Hematopoietic multipotent progenitor cell treated with erythropoietin and hydrocortisone succinate and interleukin-3 and kit ligand, for 6 days (in vitro differentiated cells): ENCODE results near the gene NTM.

ENCODE experiments used
- DNase-seq: peaks from one replicate; pipeline ENCODE4 v3.0.0-alpha.2; 2015

The NTM gene

DNA sequence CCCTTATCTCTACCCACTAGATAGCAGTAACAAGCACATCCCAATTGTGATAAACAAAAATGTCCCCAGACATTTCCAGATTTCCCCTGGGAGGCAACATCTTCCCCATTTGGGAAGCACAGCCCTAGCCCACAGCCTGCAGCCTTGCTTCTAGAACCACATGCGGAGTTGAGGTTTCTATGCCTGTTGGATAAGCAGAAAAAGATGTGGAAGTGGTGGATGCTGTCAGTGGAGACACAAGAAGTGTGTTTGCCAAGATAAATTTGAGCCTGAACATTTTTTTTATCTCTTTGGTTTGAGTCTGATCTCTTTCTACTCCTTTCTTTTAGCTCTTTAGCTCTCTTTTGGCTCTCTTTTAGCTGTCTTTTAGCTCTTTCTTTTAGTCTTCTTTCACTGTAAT, 884.5 kb downstream of the NTM start:
- no peak for DNase-seq

DNA sequence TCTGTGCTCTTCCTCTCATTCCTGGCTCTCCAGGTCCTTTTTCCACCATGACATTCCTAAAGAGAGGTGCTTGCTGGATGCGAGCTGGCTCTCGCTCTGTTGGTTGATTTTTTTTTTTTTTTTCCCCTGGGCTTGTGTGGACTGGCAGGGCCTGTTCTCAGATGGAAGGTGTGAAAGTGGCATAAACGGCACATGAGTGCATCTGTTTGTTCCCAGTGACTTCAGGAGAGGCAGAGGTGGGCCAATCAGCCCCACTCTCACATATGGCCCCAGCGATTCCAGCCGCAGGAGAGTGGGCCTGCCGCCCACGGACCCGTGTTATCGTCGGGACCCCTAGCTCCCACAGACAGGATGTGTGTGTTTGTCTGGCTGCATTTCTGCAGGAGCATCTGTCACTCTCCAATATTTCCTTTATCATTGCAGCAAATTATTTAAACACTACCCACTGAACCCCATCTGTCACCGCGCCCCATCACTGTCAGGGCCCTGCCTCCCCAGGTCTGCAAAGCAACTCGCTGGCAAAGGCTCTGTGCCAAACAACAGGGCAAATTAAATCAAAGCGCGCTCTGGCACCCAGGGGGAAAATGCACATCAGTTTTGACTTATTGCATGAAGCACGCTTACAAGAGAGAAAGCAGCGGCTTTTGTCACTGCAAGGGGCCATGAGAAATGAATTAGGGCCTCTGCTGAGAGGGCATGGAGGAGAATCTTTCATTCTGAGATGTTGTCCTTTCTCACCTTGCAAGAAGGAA, 886.3 kb downstream of the NTM start:
- DNase-seq = no peak

DNA sequence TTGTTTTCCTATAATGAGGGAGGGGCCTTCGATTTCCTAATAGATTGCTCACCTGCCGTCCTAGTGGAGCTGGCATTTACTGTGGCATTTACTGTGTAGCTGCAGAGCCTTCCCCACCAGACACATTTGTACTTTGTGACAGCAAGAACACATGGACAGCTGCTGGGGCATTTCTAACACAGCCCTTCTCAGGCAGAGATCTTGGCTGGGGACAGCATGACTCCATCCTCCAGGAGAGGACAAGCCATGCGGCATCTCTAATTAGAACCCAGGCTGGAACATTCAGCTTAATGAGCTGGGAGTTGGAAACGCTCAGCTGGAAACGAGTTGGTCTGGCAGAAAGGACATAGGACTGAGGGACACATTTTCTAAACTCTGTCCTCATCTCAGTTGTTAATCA, 887.5 kb downstream of the NTM start:
- DNase-seq = no peak

DNA sequence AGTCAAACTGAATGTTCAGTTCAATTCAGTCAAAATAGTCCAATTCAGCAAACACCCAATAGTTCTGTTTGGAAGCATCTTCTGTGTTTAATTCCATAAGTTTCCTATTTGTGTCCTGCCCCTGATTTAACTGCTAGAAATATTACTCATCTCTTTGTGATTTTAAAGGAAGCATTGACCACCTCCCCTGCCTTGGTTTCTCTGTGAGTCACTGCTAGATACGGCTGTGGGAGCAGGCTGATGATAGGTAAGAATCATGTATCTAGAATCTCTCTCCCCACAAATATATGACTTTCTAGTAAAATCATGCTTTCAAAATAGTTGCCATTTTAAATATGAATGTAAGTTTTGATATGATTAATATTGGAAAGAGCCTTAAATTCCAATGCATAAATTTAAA, 888.5 kb downstream of the NTM start:
- DNase-seq = no peak

DNA sequence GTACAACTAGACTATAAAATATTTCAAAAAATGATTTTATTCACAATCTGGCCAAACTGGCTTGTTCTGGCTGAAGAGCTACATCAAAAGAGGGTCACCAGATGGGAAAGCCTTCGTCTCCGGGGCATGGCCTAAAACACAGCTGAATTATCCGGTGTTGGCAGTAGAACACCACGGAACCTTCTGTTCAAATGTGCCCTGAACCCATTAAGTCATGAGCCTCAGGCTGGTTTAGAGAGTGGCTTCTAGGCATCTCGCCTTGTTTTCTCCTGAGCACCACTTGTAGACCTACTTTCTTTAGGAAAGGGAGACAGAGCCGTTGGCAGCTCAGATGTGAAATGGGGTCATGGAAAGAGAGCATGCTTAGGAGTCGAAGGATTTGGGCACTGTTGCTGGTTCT, 890.2 kb downstream of the NTM start:
- no peak for DNase-seq

DNA sequence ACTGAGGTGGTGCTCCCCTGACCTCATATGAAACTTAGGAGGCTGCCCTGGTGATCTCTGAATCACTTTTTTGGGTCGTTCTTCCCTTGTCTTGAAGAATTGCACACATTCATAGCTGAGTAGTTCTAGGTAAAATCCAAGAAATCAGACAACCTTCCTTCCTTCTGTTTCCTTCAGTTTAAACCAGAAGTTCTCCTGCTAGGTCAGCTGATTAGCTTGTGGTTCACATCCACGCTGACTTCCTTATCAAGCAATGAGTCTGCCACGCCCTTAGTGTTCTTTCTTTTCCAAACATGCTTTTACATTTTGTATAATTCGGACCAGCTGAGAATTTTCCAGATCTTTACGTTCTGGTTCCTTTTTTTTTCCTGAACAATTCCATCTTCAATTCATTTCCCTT, 892.8 kb downstream of the NTM start:
- peak; percentile 46 for DNase-seq

DNA sequence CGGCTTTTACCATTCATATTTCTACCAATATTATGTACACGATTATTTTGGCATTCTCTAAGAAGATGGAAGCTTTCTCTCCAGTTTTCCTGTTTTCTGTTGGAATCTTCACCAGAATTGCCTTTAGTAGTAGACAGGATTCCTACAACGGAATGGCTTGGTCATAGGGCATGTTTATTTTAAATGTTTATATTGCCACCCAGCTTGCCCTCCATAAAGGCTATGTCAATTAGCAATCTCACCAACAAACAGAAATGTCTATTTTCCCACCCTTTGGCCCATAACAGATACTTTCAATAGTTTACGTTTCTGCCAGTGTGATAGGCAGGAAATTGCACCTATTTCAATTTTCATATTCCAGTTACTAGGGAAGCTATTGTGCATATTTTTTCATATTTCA, 893.5 kb downstream of the NTM start:
- no peak for DNase-seq

DNA sequence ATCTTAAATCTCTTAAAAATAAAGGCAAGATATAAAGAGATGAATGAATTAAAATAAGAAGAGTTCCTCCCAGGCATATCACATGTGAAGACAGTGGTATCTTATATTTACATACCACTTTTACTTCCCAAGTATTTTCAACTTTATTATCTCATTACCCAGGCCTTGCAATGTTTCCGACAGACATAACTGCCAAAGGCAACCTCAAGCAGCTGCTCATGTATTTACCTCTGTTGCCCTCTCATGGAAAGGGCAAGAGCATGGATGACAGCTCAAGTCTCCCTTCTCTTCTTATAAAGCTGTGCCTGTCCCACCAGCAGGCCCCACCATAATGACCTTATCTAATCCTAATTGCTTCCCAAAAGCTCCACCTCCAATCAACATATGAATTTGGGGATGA, 894.2 kb downstream of the NTM start:
- peak; percentile 30 for DNase-seq

DNA sequence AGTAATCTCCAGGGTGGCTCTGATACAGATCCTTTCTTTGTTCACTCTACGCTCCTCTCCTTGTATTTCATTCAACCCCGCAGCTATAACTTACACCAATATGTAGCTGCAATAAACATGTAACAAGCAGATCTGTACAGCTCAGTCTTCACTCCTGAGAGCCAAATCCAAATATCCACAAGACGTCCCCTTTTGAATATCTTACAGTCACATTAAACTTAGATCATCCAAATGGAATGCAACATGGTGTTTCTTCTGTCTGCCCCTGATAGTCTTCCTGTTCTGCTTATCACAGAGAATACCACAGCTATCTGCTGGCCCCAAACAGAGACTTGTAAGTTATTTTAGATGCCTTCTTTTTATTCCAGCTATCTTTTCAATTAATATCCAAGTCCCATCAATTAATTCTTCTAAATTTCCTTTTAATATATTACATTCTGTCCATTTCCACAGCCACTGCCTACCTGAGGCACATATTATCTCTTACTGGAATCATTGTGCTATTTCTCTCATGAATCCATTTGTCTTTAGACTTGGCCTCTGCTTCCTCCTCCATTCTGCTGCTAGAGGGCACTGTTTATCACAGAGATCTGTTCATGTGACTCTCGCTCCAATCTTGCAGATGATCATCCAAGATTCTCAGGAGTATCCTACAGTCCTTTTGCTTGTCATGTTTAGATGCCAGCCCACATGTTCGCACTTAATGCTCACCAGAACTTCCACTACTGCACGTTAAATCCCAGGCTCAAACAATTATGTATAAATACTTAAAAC, 908.6 kb downstream of the NTM start:
- peak; percentile 5 for DNase-seq

DNA sequence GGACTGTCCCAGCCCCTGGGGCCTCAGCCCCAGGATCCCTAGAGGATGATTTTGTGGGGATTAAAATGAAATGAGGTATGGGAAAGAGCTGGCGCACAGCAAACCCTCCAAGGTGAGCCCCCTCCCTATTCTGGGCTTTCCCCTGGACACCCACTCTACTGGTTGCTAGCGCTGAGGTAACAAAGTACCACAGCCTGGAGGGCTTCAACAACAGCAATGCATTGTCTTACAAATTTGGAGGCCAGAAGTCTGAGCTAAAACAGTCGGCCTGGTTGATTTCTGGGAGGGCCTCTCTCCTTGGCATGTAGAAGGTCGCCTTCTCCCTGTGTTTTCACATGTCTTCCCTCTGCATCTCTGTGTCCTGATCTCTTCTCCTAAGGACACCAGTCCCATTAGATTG, 913.6 kb downstream of the NTM start:
- DNase-seq = no peak

DNA sequence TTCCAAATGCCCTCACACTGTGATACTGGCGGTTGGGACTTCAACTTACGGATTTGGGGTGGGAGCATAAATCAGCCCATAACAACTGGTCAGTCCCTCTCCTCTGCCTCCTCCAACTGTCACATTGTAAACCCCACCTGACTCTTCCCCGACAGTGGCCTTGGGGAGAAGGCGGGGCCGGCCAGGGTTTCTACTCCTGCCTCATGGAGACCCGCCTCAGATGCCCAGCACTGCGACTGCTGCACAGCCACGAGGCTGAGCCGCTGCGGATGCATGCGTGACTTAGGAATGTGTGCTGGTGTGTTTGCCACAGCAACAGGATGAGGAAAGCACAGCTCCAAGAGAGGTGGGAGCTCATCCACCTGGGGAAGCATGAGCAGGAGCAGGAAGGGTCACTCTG, 914.2 kb downstream of the NTM start:
- no peak for DNase-seq

DNA sequence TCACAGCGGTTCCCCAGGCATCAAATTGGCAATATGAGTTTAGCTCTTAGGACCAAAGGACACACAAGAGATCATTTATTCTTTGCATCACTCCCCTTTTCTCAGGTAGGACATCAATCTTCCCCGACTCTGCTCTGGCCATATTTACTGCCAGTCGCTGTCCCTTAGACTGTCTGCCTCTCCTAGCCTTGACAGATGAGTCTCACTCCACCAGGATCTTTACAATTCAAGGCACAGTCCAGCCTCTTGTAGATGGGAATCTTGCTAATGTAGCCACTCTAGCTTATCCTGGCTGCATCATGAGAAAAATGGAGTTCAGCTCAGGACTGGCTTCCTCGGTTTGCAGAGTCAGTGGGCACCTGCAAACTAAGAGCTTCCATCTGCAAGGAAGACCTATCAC, 915.2 kb downstream of the NTM start:
- no peak for DNase-seq

DNA sequence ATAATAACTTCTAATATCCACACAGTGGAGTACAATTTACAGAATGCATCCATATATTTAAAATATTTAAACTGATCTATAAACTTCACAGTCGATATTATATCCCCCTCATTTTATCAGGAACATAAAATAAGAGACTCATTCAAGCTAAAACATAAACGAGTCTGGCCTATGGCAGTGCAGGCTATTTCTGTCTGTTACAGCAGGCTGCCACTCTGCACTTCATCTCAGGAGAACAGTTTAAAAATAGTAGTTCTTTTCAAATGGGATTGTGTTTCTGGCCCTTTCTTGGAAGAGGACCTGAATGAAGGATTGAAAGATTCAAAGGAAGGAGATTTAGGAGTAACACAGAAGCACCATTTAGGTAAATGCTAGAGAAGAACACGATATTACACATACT, 915.7 kb downstream of the NTM start:
- DNase-seq = no peak

DNA sequence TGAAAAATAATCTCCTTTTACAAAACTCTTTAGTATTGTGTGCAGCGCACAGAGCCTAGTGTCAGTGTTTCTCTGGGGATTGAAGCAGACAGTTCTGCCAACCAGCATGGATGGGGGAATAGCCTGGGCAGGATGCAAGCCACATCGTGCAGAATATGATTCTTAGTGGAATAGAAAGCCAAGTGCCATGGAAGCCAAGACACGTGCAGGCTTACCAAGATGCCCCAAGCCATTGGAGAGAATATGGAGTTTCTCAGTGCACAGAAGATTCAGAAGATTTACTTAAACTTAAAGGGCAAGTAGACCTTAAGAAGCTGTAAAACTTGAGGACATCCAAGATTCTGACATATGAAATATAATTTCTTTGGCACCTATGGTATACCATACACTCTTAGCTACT, 917.6 kb downstream of the NTM start:
- no peak for DNase-seq

DNA sequence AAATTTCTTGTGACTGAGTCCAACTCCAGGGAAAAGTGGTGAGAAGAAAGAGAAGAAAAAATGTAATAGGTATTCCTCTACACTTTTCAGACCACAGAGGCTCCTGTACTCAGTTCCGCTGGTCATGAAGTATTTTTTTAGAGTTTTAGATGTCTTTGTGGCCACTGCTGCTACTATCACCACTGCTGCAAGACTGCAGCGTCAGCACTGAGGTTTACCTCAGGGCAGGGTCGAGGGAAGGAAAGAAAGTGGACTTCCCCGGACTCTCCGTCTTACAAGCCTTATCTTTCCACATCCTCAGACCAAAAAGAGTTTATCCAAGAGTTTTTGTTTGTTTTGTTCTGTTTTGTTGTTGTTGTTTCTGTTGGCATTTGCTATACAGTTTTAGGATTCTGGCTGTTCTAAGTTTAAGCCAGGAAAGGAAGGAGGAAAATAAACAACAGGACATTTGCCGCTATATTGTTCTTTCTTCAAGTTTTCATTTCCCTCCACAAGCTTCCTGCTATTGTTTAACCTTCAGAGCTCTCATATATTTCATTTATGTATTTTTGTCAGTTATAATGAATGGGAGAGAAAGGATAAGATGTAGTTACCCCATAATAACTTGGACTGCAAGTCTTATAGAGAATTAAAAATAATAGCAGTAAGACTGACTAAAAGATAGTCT, 919.3 kb downstream of the NTM start:
- DNase-seq = peak; percentile 3

DNA sequence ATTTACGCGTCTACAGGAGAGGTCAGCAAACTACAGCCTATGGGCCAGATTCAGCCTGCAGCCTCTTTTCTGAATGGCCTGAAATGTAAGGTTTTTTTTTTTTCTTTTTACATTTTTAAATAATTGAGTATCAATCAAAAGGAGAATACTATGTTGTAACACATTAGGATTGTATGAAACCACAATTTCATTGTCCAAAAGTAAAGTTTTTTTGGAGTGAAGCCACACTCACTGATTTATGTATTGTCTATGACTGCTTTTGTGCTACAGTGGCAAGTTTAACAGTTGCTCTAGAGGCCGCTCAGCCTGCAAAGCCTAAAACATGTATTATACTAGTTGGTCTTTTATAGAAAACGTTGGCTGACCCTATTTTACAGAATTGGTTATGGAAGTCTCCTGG, 923.2 kb downstream of the NTM start:
- DNase-seq = no peak

DNA sequence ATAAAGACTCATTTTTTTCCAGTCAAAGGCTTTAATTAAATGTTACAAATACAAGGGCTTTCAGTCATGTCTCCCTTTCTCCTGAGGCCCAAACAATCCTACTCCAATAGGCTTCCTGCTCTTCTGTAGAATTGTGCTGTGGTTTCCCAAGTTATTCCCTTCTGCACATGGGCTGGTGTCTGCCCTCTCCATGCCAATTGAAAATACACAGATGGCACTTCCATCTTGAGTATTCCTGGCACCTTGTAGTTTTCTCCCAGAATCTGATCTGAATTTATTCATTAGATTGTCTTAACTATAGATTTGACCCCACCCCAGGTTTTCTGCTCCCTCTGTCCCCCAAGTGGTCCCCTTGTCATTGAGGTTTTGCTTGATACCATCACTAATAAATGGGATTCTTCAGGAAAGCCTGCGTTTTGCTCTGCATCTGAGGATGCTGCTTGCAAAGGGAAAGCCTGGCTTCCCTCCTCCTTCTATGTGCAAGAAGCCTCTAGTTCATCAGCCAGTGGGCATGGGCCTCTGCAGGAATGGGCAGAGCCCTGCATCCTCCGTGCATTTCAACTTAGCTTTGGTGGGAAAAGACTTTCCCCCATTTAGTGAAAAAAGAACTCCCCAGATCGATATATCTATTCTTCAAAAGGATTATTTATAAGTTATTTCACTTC, 926.7 kb downstream of the NTM start:
- DNase-seq = no peak

DNA sequence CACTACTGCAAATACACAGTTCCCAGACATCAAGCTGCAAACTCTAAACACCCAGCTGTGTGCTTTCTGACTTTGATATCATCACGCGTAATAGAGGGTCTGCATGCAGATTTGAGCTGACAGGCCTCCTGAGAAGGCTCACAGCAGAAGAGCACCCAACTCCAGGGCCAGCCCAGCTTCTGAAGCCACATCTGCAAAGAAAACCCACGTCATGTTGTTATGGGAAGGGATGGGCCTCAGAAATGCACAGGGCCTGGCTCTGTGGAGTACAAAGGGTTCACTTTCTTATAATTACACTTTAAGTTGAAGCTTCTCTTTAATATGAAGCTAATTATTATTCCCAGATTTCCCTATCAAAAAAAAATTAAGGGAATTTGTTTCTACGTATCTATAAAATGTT, 927.9 kb downstream of the NTM start:
- no peak for DNase-seq

DNA sequence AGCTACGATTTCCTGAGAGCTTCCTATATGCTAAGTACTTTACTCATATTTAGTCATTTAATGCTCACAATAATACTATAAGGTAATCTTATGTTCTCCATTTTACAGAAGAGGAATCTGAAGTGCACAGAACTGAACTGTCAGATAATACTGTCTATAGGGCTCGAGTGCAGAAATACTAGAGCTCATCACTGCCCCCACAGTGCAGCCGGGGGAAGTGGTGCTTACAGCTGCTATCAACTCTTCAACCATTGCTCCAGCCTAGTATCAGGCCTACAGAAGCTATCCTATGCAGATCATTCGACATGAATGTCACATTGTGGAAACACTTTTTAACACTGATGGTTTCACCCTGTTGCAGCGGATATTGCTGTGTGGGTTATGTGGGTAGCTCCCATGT, 929.9 kb downstream of the NTM start:
- peak; percentile 24 for DNase-seq

DNA sequence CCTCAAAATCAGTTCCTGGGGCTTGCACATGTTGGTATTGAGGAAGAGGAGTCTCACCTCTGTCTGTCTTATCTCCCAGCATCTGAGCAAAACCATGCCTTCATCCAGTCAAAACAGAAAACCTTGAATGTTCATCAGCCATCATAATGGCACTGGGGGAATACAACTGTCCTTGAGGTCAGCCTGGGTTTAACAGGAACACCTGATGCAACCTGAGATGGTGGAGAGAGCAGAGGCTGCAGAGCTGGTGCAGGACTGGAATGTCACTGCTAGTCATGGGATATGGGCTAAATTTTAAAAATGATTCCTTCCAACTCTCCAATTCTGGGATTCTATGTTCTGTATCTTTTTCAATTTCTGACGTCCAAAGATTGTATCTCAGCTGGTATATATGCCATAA, 931.0 kb downstream of the NTM start:
- DNase-seq = no peak

DNA sequence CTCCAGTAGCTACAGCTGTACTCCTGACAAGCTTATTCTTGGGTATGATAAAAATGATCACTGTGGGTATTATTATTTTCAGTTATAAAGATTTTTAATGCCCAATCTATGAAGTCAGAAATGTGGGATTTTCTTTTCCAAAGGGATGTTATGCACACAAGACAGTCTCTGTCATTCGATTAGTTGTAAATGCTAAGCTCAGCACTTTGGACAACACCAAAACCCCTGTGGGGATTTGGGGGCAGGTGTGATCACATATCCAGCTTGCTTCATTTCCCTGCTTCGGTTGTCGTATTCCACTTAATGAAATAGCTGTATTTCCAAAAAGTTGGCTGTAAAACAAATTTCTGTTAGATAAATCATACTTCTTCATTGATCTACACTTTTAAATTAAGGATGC, 931.5 kb downstream of the NTM start:
- no peak for DNase-seq

DNA sequence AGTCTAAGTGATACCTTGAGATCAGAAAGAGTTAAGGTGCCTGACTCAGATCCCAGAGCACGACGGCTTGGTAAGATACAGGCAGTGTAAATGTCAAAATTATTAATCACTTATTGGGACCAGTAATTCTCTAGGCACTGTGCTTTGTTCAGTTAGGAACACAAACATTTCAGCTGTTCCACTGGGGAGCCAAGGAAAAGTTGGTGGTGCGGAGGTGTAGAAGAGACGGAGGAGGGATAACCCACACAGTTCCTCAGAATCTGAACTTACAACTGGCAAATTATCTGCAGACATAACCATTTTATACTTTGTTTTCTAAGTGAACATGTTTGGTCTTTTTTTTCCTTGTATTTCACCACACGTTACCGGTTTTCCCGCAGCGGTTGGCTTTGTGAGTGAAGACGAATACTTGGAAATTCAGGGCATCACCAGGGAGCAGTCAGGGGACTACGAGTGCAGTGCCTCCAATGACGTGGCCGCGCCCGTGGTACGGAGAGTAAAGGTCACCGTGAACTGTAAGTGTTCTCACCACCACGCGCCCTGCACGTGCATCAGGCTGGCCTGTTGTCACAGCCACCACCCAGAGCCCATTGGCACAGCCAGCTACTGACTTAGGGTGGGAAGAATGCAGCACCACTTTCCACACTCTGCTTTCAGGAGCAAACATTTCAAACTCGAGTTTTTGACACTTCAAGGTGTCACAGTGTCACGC, 937.0 kb downstream of the NTM start:
- no peak for DNase-seq
